K562 (cell line): ENCODE measurements around the gene INSL3. TPM values are rescaled to one million over a fixed set of nuclear protein-coding genes. Genes with fewer than 3 reads are reported as not detected.

Experiments used
- CHD1 ChIP-seq: fragments of 200-600 bp; sonication (generic); IDR thresholded peaks from one replicate; pipeline ENCODE4 v1.6.1; 2012; ENCODE audit warnings: mild to moderate bottlenecking, moderate library complexity, low read length, inconsistent platforms
- COPS2 ChIP-seq: fragments of 450-650 bp; conservative IDR thresholded peaks from 2 replicates; pipeline ENCODE4 v1.6.1; 2016; ENCODE audit warnings: mild to moderate bottlenecking, moderate library complexity
- MXD1 ChIP-seq: fragments of 250-450 bp; sonication (Bioruptor Pico); IDR thresholded peaks from 2 replicates; pipeline ENCODE4 v1.8.0; 2021; ENCODE audit warnings: borderline replicate concordance, mild to moderate bottlenecking, moderate library complexity; ENCODE audit not compliant: poor library complexity, severe bottlenecking
- SFPQ ChIP-seq: fragments of 200-400 bp; formaldehyde crosslinking; IDR thresholded peaks from 2 replicates; pipeline ENCODE4 v1.6.1; 2017; ENCODE audit warnings: mild to moderate bottlenecking, low read depth, low read length, moderate library complexity
- TARDBP ChIP-seq: fragments of 450-650 bp; IDR thresholded peaks from 2 replicates; pipeline ENCODE4 v1.6.1; 2016
- TFE3 ChIP-seq: fragments of 450-650 bp; formaldehyde crosslinking; IDR thresholded peaks from 2 replicates; pipeline ENCODE4 v1.4.0; 2020; ENCODE audit warnings: mild to moderate bottlenecking, mixed read lengths
- THAP7 ChIP-seq: fragments of 250-450 bp; sonication (Bioruptor Pico); IDR thresholded peaks from 2 replicates; pipeline ENCODE4 v1.5.0; 2021
- polyA plus RNA-seq, 8 experiments: library from polyadenylated mRNA; depleted of rRNA in 4 of 8; stranded (reverse) in 5 of 8; unstranded in 3 of 8; fragments of >200 nt; fragmentation: Nextera tagmentation in 2 of 8; fragmentation: Illumina TruSeq in 1 of 8; extraction: Ambion mirVana in 2 of 8; extraction: Trizol in 1 of 8; gene quantifications; 2 replicates each; pipeline versions ENCODE4 v1.2.1 to v1.2.3, GENCODE V29; 2011 to 2014; ENCODE audit warnings: inconsistent platforms in 1 of 8, missing spikeins in 1 of 8
- total RNA-seq, 7 experiments: library from RNA; depleted of rRNA in 6 of 7; stranded (reverse); fragments of >200 nt in 6 of 7; fragmentation: Illumina TruSeq in 2 of 7; extraction: Trizol in 2 of 7; gene quantifications; 2 replicates each; pipeline versions ENCODE4 v1.2.1 to v1.2.3, GENCODE V29; 2011 to 2021; ENCODE audit warnings: low replicate concordance in 1 of 7
- TF ChIP-seq, protein P1 (sequence below): sonication (generic); formaldehyde crosslinking; IDR thresholded peaks from 2 replicates; pipeline ENCODE4 v1.8.0; 2022; ENCODE audit warnings: mild to moderate bottlenecking, missing genetic modification reagents

Gene INSL3
- total and polyA plus RNA-seq, 9 of the 15 experiments (the other 6 are each of a cell fraction or from before 2014, with no cell fraction given), result not detected

- TF ChIP-seq COPS2 (no peak), THAP7 (CRISPR knock-in tag) (no peak), TFE3 (no peak), CHD1 (peak; percentile 84), MXD1 (CRISPR knock-in tag) (no peak), SFPQ (no peak), TARDBP (no peak)
- TF ChIP-seq, protein P1, sequence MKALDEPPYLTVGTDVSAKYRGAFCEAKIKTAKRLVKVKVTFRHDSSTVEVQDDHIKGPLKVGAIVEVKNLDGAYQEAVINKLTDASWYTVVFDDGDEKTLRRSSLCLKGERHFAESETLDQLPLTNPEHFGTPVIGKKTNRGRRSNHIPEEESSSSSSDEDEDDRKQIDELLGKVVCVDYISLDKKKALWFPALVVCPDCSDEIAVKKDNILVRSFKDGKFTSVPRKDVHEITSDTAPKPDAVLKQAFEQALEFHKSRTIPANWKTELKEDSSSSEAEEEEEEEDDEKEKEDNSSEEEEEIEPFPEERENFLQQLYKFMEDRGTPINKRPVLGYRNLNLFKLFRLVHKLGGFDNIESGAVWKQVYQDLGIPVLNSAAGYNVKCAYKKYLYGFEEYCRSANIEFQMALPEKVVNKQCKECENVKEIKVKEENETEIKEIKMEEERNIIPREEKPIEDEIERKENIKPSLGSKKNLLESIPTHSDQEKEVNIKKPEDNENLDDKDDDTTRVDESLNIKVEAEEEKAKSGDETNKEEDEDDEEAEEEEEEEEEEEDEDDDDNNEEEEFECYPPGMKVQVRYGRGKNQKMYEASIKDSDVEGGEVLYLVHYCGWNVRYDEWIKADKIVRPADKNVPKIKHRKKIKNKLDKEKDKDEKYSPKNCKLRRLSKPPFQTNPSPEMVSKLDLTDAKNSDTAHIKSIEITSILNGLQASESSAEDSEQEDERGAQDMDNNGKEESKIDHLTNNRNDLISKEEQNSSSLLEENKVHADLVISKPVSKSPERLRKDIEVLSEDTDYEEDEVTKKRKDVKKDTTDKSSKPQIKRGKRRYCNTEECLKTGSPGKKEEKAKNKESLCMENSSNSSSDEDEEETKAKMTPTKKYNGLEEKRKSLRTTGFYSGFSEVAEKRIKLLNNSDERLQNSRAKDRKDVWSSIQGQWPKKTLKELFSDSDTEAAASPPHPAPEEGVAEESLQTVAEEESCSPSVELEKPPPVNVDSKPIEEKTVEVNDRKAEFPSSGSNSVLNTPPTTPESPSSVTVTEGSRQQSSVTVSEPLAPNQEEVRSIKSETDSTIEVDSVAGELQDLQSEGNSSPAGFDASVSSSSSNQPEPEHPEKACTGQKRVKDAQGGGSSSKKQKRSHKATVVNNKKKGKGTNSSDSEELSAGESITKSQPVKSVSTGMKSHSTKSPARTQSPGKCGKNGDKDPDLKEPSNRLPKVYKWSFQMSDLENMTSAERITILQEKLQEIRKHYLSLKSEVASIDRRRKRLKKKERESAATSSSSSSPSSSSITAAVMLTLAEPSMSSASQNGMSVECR (CRISPR knock-in tag), result no peak; the same call in 1 of the 2 replicates
Observed at GRCh38 chr19:17860331-17860992, 39.1 kb upstream of the INSL3 start (continued).
